Activated CD4-positive, alpha-beta T cell treated with anti-CD3 and anti-CD28 coated beads, Interleukin-2, amount 50 U/mL, for 48 hours (primary cell): ENCODE data around the gene LMTK2.

Source experiments
- DNase-seq, 2 experiments: peaks; one replicate each; pipeline ENCODE4 v3.0.0-alpha.2; 2020

The LMTK2 gene

GRCh38 chr7:98138672-98139071, 32.0 kb downstream of the LMTK2 start:
- DNase-seq, result no peak

- no peak for DNase-seq
These were observed 36.0 kb downstream of the LMTK2 start for GRCh38 chr7:98142658-98143057.

- no peak for DNase-seq
These were observed 41.9 kb downstream of the LMTK2 start for GRCh38 chr7:98148607-98149006.

GRCh38 chr7:98149116-98149692, 42.5 kb downstream of the LMTK2 start:
- no peak for DNase-seq

- no peak for DNase-seq
These were observed 45.2 kb downstream of the LMTK2 start for GRCh38 chr7:98151884-98152283.

GRCh38 chr7:98156700-98157099, 50.0 kb downstream of the LMTK2 start:
- no peak for DNase-seq

- DNase-seq, result no peak
These were observed 51.1 kb downstream of the LMTK2 start for GRCh38 chr7:98157761-98158160.

- no peak for DNase-seq
These were observed 56.1 kb downstream of the LMTK2 start for GRCh38 chr7:98162758-98163157.

- no peak for DNase-seq
These were observed 56.6 kb downstream of the LMTK2 start for GRCh38 chr7:98163269-98163668.

GRCh38 chr7:98163704-98164494, 57.2 kb downstream of the LMTK2 start:
- DNase-seq, result no peak

GRCh38 chr7:98165827-98166667, 59.4 kb downstream of the LMTK2 start:
- peak; percentile 63 to 67 for DNase-seq

GRCh38 chr7:98166668-98166970, 60.0 kb downstream of the LMTK2 start:
- no peak for DNase-seq

- DNase-seq, result no peak
These were observed 61.0 kb downstream of the LMTK2 start for GRCh38 chr7:98167653-98168052.

- DNase-seq, result peak; percentile 61 to 67
These were observed 61.7 kb downstream of the LMTK2 start for GRCh38 chr7:98168181-98168903.

GRCh38 chr7:98168904-98169621, 62.4 kb downstream of the LMTK2 start:
- DNase-seq, result no peak

GRCh38 chr7:98170966-98171365, 64.3 kb downstream of the LMTK2 start:
- no peak for DNase-seq

GRCh38 chr7:98171449-98171848, 64.8 kb downstream of the LMTK2 start:
- no peak for DNase-seq

- no peak for DNase-seq
These were observed 67.9 kb downstream of the LMTK2 start for GRCh38 chr7:98174334-98175259.

- DNase-seq, result no peak
These were observed 68.7 kb downstream of the LMTK2 start for GRCh38 chr7:98175260-98175940.

- DNase-seq, result no peak
These were observed 70.9 kb downstream of the LMTK2 start for GRCh38 chr7:98177553-98177952.

GRCh38 chr7:98178321-98178720, 71.7 kb downstream of the LMTK2 start:
- no peak for DNase-seq
